ENCODE results near the gene MORN1. TPM values are rescaled to one million over a fixed set of nuclear protein-coding genes. Genes with fewer than 3 reads are reported as not detected.

The MORN1 gene
- total and polyA plus RNA-seq, 12 donors, result 1.2 to 7.6 (median 5.2) TPM

DNA sequence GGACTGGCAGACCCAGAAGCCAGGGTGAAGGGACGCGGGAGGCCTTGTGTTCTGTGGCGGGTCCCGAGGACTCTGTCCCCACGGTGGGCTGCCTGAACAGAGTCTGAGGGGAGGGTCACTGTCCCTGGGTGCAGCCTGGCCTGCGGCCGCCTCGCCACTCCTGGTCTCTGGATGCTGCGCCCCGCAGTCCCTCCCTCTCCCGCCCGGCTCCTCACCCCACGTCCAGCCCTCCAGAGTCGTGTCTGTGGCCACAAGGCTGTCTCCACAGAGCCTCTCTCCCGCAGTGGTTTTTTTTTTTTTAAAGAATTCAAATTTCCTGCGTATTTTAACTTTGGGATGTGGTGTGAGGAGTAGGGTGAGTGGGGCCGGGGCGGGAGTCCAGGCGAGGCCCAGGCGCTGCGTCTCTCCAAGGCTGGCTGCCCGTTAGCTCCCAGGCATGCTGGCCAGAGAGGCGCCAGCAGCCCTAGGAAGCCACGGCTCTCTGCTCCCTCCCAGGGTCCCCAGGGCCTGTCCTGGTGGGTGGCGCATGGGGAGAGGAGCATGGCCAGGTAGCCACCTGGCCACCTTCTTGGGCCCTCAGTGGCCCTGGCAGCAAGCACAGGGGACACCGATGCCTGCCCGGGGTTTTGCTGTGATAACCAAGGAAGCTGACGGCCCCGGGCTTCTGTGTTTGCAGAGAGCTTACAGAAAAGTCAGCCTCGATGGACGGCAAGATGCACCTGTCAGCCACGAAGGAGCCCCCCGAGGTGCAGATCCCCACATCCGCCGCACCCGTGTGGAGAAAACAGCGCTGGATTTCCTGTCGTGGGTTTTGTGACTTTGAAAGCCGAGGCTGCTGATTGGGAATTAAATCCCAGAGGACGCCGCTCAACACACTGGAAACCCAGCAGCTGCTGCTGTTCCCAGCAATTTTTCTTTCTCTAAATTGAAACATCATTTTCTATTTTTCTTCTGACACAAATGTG is 72.8 kb downstream of the MORN1 start:
- peak overlapping the region in 8 of 10 donors; percentile 20 to 76 (median 47) for H3K27ac ChIP-seq
- TF ChIP-seq, protein P1, sequence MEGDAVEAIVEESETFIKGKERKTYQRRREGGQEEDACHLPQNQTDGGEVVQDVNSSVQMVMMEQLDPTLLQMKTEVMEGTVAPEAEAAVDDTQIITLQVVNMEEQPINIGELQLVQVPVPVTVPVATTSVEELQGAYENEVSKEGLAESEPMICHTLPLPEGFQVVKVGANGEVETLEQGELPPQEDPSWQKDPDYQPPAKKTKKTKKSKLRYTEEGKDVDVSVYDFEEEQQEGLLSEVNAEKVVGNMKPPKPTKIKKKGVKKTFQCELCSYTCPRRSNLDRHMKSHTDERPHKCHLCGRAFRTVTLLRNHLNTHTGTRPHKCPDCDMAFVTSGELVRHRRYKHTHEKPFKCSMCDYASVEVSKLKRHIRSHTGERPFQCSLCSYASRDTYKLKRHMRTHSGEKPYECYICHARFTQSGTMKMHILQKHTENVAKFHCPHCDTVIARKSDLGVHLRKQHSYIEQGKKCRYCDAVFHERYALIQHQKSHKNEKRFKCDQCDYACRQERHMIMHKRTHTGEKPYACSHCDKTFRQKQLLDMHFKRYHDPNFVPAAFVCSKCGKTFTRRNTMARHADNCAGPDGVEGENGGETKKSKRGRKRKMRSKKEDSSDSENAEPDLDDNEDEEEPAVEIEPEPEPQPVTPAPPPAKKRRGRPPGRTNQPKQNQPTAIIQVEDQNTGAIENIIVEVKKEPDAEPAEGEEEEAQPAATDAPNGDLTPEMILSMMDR (IDR thresholded peaks at IDR 0.05), result no peak
- ATAC-seq (no peak), DNase-seq (no peak)
- H3K27me3 ChIP-seq, result peaks cover 0 to 45% (median 0%) of the 10 kb centered on the region in 7 donors
- WGBS, 2 donors, result 67 to 76% methylated on average over 41 of the region's 41 CpGs
- no peaks in the 10 kb centered on the region for H3K36me3 ChIP-seq
- H3K4me1 ChIP-seq, result peaks cover 31 to 97% (median 55%) of the 10 kb centered on the region in 9 donors
- no peaks in the 10 kb centered on the region for H3K9me3 ChIP-seq
- no peak overlapping the region for H3K4me3 ChIP-seq
- intact Hi-C loops (cut with DNase I), result loop anchor here in 7 of 10 donors (5.0 to 10.0 kb wide), 5 partner anchors 64 to 124 kb away; partner anchors contain the start of gene FAAP20 (in 4 of the 7)

DNA sequence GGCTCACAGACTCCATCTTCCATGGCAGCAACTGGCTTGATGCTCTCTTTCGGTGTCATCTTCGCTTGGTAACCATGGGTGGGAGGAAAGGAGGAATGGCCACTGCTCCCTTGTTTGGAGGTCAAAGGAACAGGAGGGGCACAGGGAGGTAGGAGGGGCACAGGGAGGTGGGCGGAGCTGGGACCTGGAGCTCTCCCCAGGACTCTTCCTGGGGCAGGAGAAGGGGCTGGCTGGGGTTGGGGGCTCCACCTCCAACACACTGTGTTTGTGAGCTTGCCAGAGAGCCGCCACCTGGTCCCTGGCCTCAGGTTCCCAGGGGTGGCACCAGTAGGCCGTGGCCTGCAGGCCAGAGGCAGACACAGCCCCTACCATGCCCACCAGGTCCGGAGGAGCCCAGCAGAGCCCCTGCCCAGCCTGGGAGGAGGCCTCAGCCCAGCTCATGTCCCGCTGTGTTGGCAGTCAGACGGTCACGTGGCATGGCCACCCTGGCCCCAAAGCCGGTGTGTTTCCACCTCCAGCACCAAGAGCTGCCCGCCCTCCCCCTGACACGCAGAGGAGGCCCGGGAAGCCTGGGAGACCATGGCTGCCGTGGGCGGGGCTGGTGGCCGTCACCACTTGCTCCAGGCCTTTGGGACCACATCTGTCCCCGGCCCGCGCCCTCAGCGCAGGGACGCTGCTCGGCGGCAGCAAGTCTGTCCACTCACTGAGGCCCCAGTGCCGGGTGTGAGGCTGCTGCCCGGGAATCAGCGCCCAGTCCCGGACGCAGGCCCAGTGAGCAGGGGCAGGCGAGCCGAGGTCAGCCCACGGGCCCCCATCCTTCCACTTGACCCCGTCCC is 73.9 kb downstream of the MORN1 start:
- Histone ChIP-seq H3K27ac (peak overlapping the region in 4 of 10 donors; percentile 20 to 76 (median 62)), H3K4me3 (no peak overlapping the region), H3K27me3 (peaks cover 0 to 39% (median 0%) of the 10 kb centered on the region in 7 donors), H3K36me3 (no peaks in the 10 kb centered on the region), H3K4me1 (peaks cover 37 to 100% (median 62%) of the 10 kb centered on the region in 9 donors), H3K9me3 (no peaks in the 10 kb centered on the region)
- 85 to 91% methylated on average over 32 of the region's 32 CpGs for WGBS, 2 donors
- ATAC-seq, result no peak
- TF ChIP-seq, protein P1 (IDR thresholded peaks at IDR 0.05), result no peak
- intact Hi-C loops (cut with DNase I), result loop anchor here in 7 of 10 donors (5.0 to 10.0 kb wide), 5 partner anchors 65 to 123 kb away; partner anchors contain the start of gene FAAP20 (in 4 of the 7)
- DNase-seq, result no peak

DNA sequence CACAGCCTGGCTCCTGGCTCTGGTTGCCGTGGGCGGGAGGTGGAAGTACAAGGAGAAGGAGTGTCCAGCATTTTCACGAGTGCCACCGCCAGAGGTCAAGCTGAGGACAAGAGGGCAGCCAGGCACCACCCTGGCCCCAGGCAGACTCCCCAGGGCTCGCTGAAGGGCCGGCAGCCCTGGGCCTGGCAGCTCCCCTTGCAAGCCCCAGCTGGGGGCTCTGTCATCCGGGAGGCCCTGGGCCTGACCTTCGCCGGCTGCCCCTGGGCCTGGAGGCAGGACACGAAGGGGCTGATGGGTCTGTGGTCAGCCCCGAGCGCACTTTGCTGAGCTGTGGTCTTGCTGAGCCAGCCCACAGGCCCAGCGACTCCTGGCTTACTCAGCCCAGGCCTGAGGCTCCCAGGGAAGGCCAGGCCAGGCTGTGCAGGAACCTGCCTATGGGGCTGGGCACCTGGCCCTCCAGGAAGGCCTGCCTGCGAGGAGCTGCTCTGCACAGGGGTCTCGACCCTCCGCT is 74.8 kb downstream of the MORN1 start:
- TF ChIP-seq, protein P1 (IDR thresholded peaks at IDR 0.05), result no peak
- no peak for ATAC-seq
- Histone ChIP-seq H3K4me3 (no peak overlapping the region), H3K4me1 (peaks cover 38 to 100% (median 62%) of the 10 kb centered on the region in 9 donors), H3K36me3 (no peaks in the 10 kb centered on the region), H3K27me3 (peaks cover 0 to 30% (median 0%) of the 10 kb centered on the region in 7 donors), H3K9me3 (no peaks in the 10 kb centered on the region), H3K27ac (peak overlapping the region in 6 of 10 donors; percentile 86 to 96 (median 93))
- DNase-seq, result no peak
- intact Hi-C loops (cut with DNase I), result loop anchor here in 7 of 10 donors (1.0 to 10.0 kb wide), 6 partner anchors 66 to 122 kb away; partner anchors contain the start of gene FAAP20 (in 4 of the 7)
- WGBS, 2 donors, result 81 to 91% methylated on average over 16 of the region's 16 CpGs
